HEK293 (cell line): ENCODE data around the gene NPW.

Source experiments
- GFI1B ChIP-seq: fragments of 450-650 bp; formaldehyde crosslinking; IDR thresholded peaks from 2 replicates; pipeline ENCODE4 v1.5.1; 2016; ENCODE audit warnings: missing biosample characterization, missing genetic modification characterization
- KLF7 ChIP-seq: fragments of 450-650 bp; formaldehyde crosslinking; IDR thresholded peaks from 2 replicates; pipeline ENCODE4 v1.5.1; 2016; ENCODE audit warnings: missing biosample characterization, missing genetic modification characterization, borderline replicate concordance
- PATZ1 ChIP-seq: fragments of 450-650 bp; formaldehyde crosslinking; IDR thresholded peaks from 2 replicates; pipeline ENCODE4 v1.5.1; 2016; ENCODE audit warnings: missing biosample characterization, missing genetic modification characterization
- PBX3 ChIP-seq: sonication (generic); formaldehyde crosslinking; IDR thresholded peaks from 2 replicates; pipeline ENCODE4 v1.8.1; 2022; ENCODE audit warnings: mild to moderate bottlenecking, moderate library complexity, missing genetic modification reagents
- PRDM10 ChIP-seq: fragments of 450-650 bp; formaldehyde crosslinking; IDR thresholded peaks from 2 replicates; pipeline ENCODE4 v1.5.1; 2016; ENCODE audit warnings: missing biosample characterization, missing genetic modification characterization
- PRDM4 ChIP-seq: fragments of 450-650 bp; formaldehyde crosslinking; IDR thresholded peaks from 2 replicates; pipeline ENCODE4 v1.5.1; 2017; ENCODE audit warnings: missing biosample characterization, missing genetic modification characterization
- REPIN1 ChIP-seq: fragments of 450-650 bp; formaldehyde crosslinking; IDR thresholded peaks from 2 replicates; pipeline ENCODE4 v1.5.1; 2017; ENCODE audit warnings: missing biosample characterization, missing genetic modification characterization, low read depth
- SCRT2 ChIP-seq: fragments of 450-650 bp; formaldehyde crosslinking; IDR thresholded peaks from 2 replicates; pipeline ENCODE4 v1.5.1; 2016; ENCODE audit warnings: missing biosample characterization, missing genetic modification characterization
- SP3 ChIP-seq: fragments of 450-650 bp; formaldehyde crosslinking; IDR thresholded peaks from 2 replicates; pipeline ENCODE4 v1.5.1; 2016; ENCODE audit warnings: missing biosample characterization, missing genetic modification characterization
- ZBTB48 ChIP-seq: fragments of 450-650 bp; formaldehyde crosslinking; IDR thresholded peaks from 2 replicates; pipeline ENCODE4 v1.5.1; 2016; ENCODE audit warnings: missing biosample characterization, missing genetic modification characterization
- ZNF16 ChIP-seq: fragments of 450-650 bp; formaldehyde crosslinking; IDR thresholded peaks from 2 replicates; pipeline ENCODE4 v1.5.1; 2016; ENCODE audit warnings: low read depth, missing biosample characterization, missing genetic modification characterization
- ZNF302 ChIP-seq: fragments of 450-650 bp; formaldehyde crosslinking; IDR thresholded peaks from 2 replicates; pipeline ENCODE4 v1.5.1; 2016; ENCODE audit warnings: missing biosample characterization, missing genetic modification characterization, low read depth
- ZNF341 ChIP-seq: fragments of 450-650 bp; formaldehyde crosslinking; IDR thresholded peaks from 2 replicates; pipeline ENCODE4; 2016; ENCODE audit warnings: low read depth, missing biosample characterization, missing genetic modification characterization
- ZNF501 ChIP-seq: fragments of 450-650 bp; formaldehyde crosslinking; IDR thresholded peaks from 2 replicates; pipeline ENCODE4 v1.5.1; 2016; ENCODE audit warnings: missing biosample characterization, missing genetic modification characterization
- ZNF510 ChIP-seq: fragments of 450-650 bp; formaldehyde crosslinking; IDR thresholded peaks from 2 replicates; pipeline ENCODE4 v1.5.1; 2018; ENCODE audit warnings: mild to moderate bottlenecking, missing genetic modification characterization, missing biosample characterization; ENCODE audit not compliant: insufficient replicate concordance
- ZNF518A ChIP-seq: fragments of 450-650 bp; formaldehyde crosslinking; conservative IDR thresholded peaks from 2 replicates; pipeline ENCODE4 v1.5.1; 2016; ENCODE audit warnings: low read depth, missing biosample characterization, missing genetic modification characterization
- ZNF560 ChIP-seq: fragments of 450-650 bp; formaldehyde crosslinking; IDR thresholded peaks from 2 replicates; pipeline ENCODE4 v1.5.1; 2017; ENCODE audit warnings: missing biosample characterization, missing genetic modification characterization, borderline replicate concordance
- ZNF692 ChIP-seq: fragments of 450-650 bp; formaldehyde crosslinking; IDR thresholded peaks from 2 replicates; pipeline ENCODE4 v1.5.1; 2016; ENCODE audit warnings: missing biosample characterization, missing genetic modification characterization
- ZNF785 ChIP-seq: fragments of 450-650 bp; formaldehyde crosslinking; IDR thresholded peaks from 2 replicates; pipeline ENCODE4 v1.5.1; 2016; ENCODE audit warnings: missing biosample characterization, missing genetic modification characterization
- ZXDB ChIP-seq: fragments of 450-650 bp; formaldehyde crosslinking; IDR thresholded peaks from 2 replicates; pipeline ENCODE4 v1.5.1; 2016; ENCODE audit warnings: missing biosample characterization, missing genetic modification characterization

NPW gene

GRCh38 chr16:2023092-2024031 is 3.8 kb downstream of the NPW start (continued):
- TF ChIP-seq KLF7 (tag by site-specific recombination): 0 out of 2 replicates have a peak, but pooled peaks have one; percentile 14
- TF ChIP-seq REPIN1 (tag by site-specific recombination): no peak
- no peak for TF ChIP-seq ZNF501 (tag by site-specific recombination)
- TF ChIP-seq ZNF785 (tag by site-specific recombination): no peak
- no peak for TF ChIP-seq GFI1B
- TF ChIP-seq ZNF341 (tag by site-specific recombination): 0 out of 2 replicates have a peak, but pooled peaks have one; percentile 8
- TF ChIP-seq ZNF692: peak; percentile 50
- TF ChIP-seq ZNF302: no peak
- TF ChIP-seq ZNF518A (tag by site-specific recombination): no peak
- 0 out of 2 replicates have a peak, but pooled peaks have one; percentile 23 for TF ChIP-seq PRDM10 (tag by site-specific recombination)
- no peak for TF ChIP-seq PRDM4 (tag by site-specific recombination)
- peak; percentile 83 for TF ChIP-seq PBX3 (CRISPR knock-in tag)
- peak; percentile 64; the same call in 1 of the 2 replicates for TF ChIP-seq PATZ1 (tag by site-specific recombination)
- TF ChIP-seq ZBTB48 (tag by site-specific recombination): no peak
- peak; percentile 89 for TF ChIP-seq SP3 (tag by site-specific recombination)
- no peak for TF ChIP-seq ZNF560
- no peak for TF ChIP-seq ZNF510
- TF ChIP-seq SCRT2 (tag by site-specific recombination): no peak
- TF ChIP-seq ZNF16 (tag by site-specific recombination): no peak
- no peak for TF ChIP-seq ZXDB (tag by site-specific recombination)
